K562 (cell line): Measurements from ENCODE around the gene PCDHB8. TPM values are rescaled to one million over a fixed set of nuclear protein-coding genes. Genes with fewer than 3 reads are reported as not detected.

Experiments used
- ATAC-seq: fragments of 200-7000 bp; cut with Tn5 transposase; 3 replicates; pipeline ENCODE4 v1.9.1; 2020; ENCODE audit warnings: moderate library complexity
- BruUV-seq: library from RNA; stranded (reverse); fragments of 400-500 nt; replicated peaks from 2 replicates; lab custom pipeline; 2021; lab: Mats Ljungman, UMichigan
- CTCF ChIA-PET: fragments of 300-600 bp; formaldehyde crosslinking; extraction: SDS; loops from one replicate; lab custom pipeline; 2021; ENCODE audit warnings: low intra/inter-chr PET ratio; lab: Yijun Ruan, JAX
- POLR2A ChIA-PET: fragments of 300-600, 350-650 bp; sonication (Branson Sonifier 250); formaldehyde crosslinking; extraction: SDS; loops from one replicate; lab custom pipeline; 2021; ENCODE audit warnings: antibody characterized with exemption, inconsistent platforms; lab: Yijun Ruan, JAX
- DNase-seq, 4 experiments: peaks; one replicate each; pipeline versions ENCODE4 v3.0.0 to v3.0.0-alpha.2; 2011 to 2018; ENCODE audit warnings: low spot score in 3 of 4, mixed read lengths in 3 of 4; ENCODE audit errors: extremely low read depth in 1 of 4
- FAIRE-seq: peaks from 2 replicates; lab custom pipeline; 2011; peaks lifted over from hg19 to GRCh38; lab: Jason Lieb, UNC
- H2AFZ ChIP-seq: 2 replicates; pipeline ENCODE4 v1.6.0; 2011; ENCODE audit warnings: low read depth, low read length, control low read depth, inconsistent platforms
- H3K27ac ChIP-seq: fragments of 200-600 bp; 3 replicates; pipeline ENCODE4 v1.8.0; 2011; ENCODE audit warnings: low read depth, mild to moderate bottlenecking, control low read depth, inconsistent platforms, low read length, moderate library complexity, mixed read lengths; ENCODE audit errors: extremely low read depth
- H3K27me3 ChIP-seq, 2 experiments: fragments of 300-600 bp in 1 of 2; 2 replicates in 1 of 2; 3 replicates in 1 of 2; pipeline versions ENCODE4 v1.6.0 to v1.8.0; 2011; ENCODE audit warnings: inconsistent platforms in 2 of 2, low read length in 2 of 2, mild to moderate bottlenecking in 1 of 2, mixed read lengths in 1 of 2, moderate library complexity in 1 of 2; ENCODE audit not compliant: control insufficient read depth in 2 of 2, insufficient read depth in 2 of 2
- H3K36me3 ChIP-seq: fragments of 300-600 bp; 3 replicates; pipeline ENCODE4 v1.8.0; 2011; ENCODE audit warnings: mild to moderate bottlenecking, low read length, inconsistent platforms; ENCODE audit not compliant: control insufficient read depth, insufficient read depth
- H3K4me1 ChIP-seq, 2 experiments: fragments of 200-600 bp in 1 of 2; replicated peaks in 1 of 2; 2 replicates in 1 of 2; 3 replicates in 1 of 2; pipeline versions ENCODE4 v1.5.1 to v1.8.0; 2011; ENCODE audit warnings: inconsistent platforms in 2 of 2, low read length in 2 of 2, mild to moderate bottlenecking in 1 of 2, mixed read lengths in 1 of 2, moderate library complexity in 1 of 2; ENCODE audit not compliant: control insufficient read depth in 2 of 2, insufficient read depth in 2 of 2
- H3K4me2 ChIP-seq: 2 replicates; pipeline ENCODE4 v1.6.1; 2011; ENCODE audit warnings: low read length, control low read depth, inconsistent platforms, mixed read lengths; ENCODE audit not compliant: insufficient read depth
- H3K4me3 ChIP-seq: fragments of 200-600 bp; sonication (generic), shearing (Covaris generic); 2 replicates; pipeline ENCODE4 v1.5.1; 2016; ENCODE audit warnings: control low read depth, inconsistent platforms
- H3K79me2 ChIP-seq: fragments of 200-600 bp; 3 replicates; pipeline ENCODE4 v1.8.0; 2011; ENCODE audit warnings: low read length, inconsistent platforms; ENCODE audit not compliant: control insufficient read depth, insufficient read depth
- H3K9ac ChIP-seq, 2 experiments: 2 replicates each; pipeline versions ENCODE4 v1.6.0 to v1.6.1; 2011; ENCODE audit warnings: low read depth in 2 of 2, low read length in 2 of 2, control low read depth in 1 of 2, inconsistent platforms in 1 of 2, mild to moderate bottlenecking in 1 of 2, mixed read lengths in 1 of 2; ENCODE audit not compliant: insufficient read depth in 1 of 2
- H3K9me1 ChIP-seq: one replicate; pipeline ENCODE4 v1.6.0; 2011; ENCODE audit warnings: inconsistent platforms, mild to moderate bottlenecking, low read length, moderate library complexity; ENCODE audit not compliant: control insufficient read depth, insufficient read depth
- H3K9me3 ChIP-seq: replicated peaks from 2 replicates; pipeline ENCODE4 v1.5.1; 2011; ENCODE audit warnings: low read depth, low read length, inconsistent platforms; ENCODE audit not compliant: control insufficient read depth, insufficient read depth
- H4K20me1 ChIP-seq: replicated peaks from 2 replicates; pipeline ENCODE4 v1.6.1; 2011; ENCODE audit warnings: low read length, inconsistent platforms, mixed read lengths; ENCODE audit not compliant: control insufficient read depth, insufficient read depth
- CREM ChIP-seq: IDR thresholded peaks from 2 replicates; pipeline ENCODE4 v1.6.1; 2014; ENCODE audit warnings: antibody characterized with exemption, low read depth
- SAP30 ChIP-seq: fragments of 200-600 bp; sonication (generic); IDR thresholded peaks from 2 replicates; pipeline ENCODE4 v1.6.1; 2012; ENCODE audit warnings: borderline replicate concordance, low read depth, mild to moderate bottlenecking, moderate library complexity, low read length, control low read depth, inconsistent platforms; ENCODE audit not compliant: insufficient read depth, poor library complexity, severe bottlenecking
- ZFP1 ChIP-seq: fragments of 450-650 bp; formaldehyde crosslinking; IDR thresholded peaks from 2 replicates; pipeline ENCODE4 v1.4.0; 2020; ENCODE audit warnings: mild to moderate bottlenecking, mixed read lengths
- ZNF57 ChIP-seq: fragments of 450-650 bp; formaldehyde crosslinking; IDR thresholded peaks from 2 replicates; pipeline ENCODE4 v1.4.0; 2020; ENCODE audit warnings: mild to moderate bottlenecking, moderate library complexity
- WGBS: fragments of 100-300 bp; shearing (Covaris generic); methylation state at CpG from one replicate; pipeline ENCODE4 v1.1.6; 2016; ENCODE audit warnings: low coverage, mixed read lengths; ENCODE audit not compliant: insufficient coverage; ENCODE audit errors: missing lambda C conversion rate; 5-methylcytosine and 5-hydroxymethylcytosine counted together
- in situ Hi-C: fragments of 300-500 bp; cut with MboI; formaldehyde crosslinking; loops from 4 replicates; pipeline ENCODE4 v1.15.0; 2018; ENCODE audit warnings: inconsistent platforms, mixed read lengths
- intact Hi-C: fragments of 100-400 bp; cut with micrococcal nuclease; formaldehyde crosslinking; loops from 2 replicates; pipeline ENCODE4 v1.14.2; 2022
- polyA plus RNA-seq, 8 experiments: library from polyadenylated mRNA; depleted of rRNA in 4 of 8; stranded (reverse) in 5 of 8; unstranded in 3 of 8; fragments of >200 nt; fragmentation: Nextera tagmentation in 2 of 8; fragmentation: Illumina TruSeq in 1 of 8; extraction: Ambion mirVana in 2 of 8; extraction: Trizol in 1 of 8; gene quantifications; 2 replicates each; pipeline versions ENCODE4 v1.2.1 to v1.2.3, GENCODE V29; 2011 to 2014; ENCODE audit warnings: inconsistent platforms in 1 of 8, missing spikeins in 1 of 8
- total RNA-seq, 7 experiments: library from RNA; depleted of rRNA in 6 of 7; stranded (reverse); fragments of >200 nt in 6 of 7; fragmentation: Illumina TruSeq in 2 of 7; extraction: Trizol in 2 of 7; gene quantifications; 2 replicates each; pipeline versions ENCODE4 v1.2.1 to v1.2.3, GENCODE V29; 2011 to 2021; ENCODE audit warnings: low replicate concordance in 1 of 7

Gene PCDHB8
- total and polyA plus RNA-seq, 9 of the 15 experiments (the other 6 are each of a cell fraction or from before 2014, with no cell fraction given) = not detected

GRCh38 chr5:141196363-141196762, 18.8 kb downstream of the PCDHB8 start:
- Histone ChIP-seq H3K79me2 (no peaks in the 10 kb centered on the region), H3K4me2 (no peak overlapping the region), H3K4me3 (no peak overlapping the region), H3K36me3 (no peaks in the 10 kb centered on the region), H3K9ac (no peak overlapping the region), H3K9me3 (no peaks in the 10 kb centered on the region), H4K20me1 (no peaks in the 10 kb centered on the region), H3K27ac (no peak overlapping the region), H3K4me1 (no peaks in the 10 kb centered on the region), H3K9me1 (no peaks in the 10 kb centered on the region), H2AFZ (no peak overlapping the region), H3K27me3 (no peaks in the 10 kb centered on the region)
- 0% methylated on average over 3 of the region's 3 CpGs for WGBS
- ATAC-seq (no peak), FAIRE-seq (no peak), DNase-seq (no peak)
- no TSS peak for BruUV-seq
- intact Hi-C loops = no loop called here
- POLR2A ChIA-PET = interaction anchor here (0.6 to 1.0 kb wide), 2 partner anchors 47 to 65 kb away, joined by 3 read pairs; no protein-coding TSS in a partner anchor
- TF ChIP-seq SAP30 (no peak), ZNF57 (no peak), CREM (no peak), ZFP1 (CRISPR knock-in tag) (peak; percentile 73; the same call in 1 of the 2 replicates)
- CTCF ChIA-PET = no interaction called here
- in situ Hi-C loops = no loop called here
